Activated naive CD4-positive, alpha-beta T cell treated with Interleukin-2 at 50 U/mL for 16 hours (primary cell): ENCODE results near the gene YOD1.
"Not testable (repeated sequence)": the region's sequence is repeated elsewhere in the genome, so short reads cannot be mapped to it uniquely, and the experiment has no call there.

Experiments used
- DNase-seq: peaks from one replicate; pipeline ENCODE4 v3.0.0-alpha.2; 2020

YOD1 gene

DNA sequence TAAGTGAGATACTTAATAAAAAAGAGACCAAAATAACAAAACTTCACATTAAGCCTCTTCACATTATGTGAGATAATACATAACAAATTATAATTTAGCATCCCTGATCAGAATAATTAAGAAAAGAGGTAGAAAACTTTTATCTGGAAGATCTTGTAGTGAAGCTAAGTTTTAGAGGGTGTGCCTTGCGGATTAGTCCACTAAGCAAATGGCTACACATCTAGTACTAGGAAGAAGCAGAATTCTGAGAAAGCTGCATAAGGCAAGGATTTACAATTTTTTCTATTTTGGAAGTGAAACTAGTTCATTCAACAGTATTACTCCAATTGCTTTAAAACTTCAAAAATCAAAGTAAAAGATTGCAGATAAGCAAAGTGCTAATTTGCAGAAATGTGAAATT lies 3.5 kb downstream of the YOD1 start:
- no peak for DNase-seq

DNA sequence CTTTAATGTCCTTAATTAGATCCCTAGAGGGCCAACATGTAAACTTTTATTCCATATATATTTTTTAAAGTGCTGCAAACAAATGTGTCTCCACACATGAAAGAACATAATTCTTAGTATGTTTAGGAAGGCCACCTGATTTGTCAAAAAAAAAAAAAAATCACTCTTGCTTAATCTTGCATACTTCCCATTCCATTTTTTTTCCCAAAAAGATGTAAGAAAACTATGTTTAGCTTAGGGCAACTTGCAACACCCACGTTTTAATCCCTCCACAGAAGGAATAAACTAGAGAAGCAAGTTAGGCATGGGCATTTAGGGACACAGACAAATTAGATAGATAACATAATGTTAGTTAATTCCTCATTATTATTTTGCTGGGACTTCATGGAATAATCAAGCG lies 5.6 kb downstream of the YOD1 start:
- no peak for DNase-seq

DNA sequence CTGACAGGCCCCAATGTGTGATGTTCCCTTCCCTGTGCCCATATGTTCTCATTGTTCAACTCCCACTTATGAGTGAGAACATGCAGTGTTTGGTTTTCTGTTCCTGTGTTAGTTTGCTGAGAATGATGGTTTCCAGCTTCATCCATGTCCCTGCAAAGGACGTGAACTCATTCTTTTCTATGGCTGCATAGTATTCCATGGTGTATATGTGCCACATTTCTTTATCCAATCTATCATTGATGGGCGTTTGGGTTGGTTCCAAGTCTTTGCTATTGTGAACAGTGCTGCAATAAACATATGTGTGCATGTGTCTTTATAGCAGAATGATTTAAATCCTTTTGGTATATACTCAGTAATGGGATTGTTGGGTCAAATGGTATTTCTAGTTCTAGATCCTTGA lies 9.6 kb downstream of the YOD1 start:
- DNase-seq, result not testable (repeated sequence)

DNA sequence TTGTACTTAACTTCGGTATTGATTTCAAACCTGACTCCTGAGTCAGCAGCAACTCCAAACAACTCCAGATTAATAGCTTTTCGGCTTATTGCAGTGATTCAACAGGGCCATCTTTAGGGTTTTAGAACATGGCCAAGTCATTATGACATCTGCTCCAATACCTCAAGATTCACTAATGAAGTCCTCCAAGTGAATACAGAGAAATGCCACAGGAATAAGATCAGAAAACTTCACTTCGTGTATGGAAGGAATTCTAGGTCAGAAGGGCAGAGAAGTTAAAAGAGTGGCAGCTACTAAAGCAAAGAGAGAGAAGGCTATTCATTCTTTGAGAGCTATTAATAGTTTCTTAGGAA lies 10.9 kb downstream of the YOD1 start:
- no peak for DNase-seq

DNA sequence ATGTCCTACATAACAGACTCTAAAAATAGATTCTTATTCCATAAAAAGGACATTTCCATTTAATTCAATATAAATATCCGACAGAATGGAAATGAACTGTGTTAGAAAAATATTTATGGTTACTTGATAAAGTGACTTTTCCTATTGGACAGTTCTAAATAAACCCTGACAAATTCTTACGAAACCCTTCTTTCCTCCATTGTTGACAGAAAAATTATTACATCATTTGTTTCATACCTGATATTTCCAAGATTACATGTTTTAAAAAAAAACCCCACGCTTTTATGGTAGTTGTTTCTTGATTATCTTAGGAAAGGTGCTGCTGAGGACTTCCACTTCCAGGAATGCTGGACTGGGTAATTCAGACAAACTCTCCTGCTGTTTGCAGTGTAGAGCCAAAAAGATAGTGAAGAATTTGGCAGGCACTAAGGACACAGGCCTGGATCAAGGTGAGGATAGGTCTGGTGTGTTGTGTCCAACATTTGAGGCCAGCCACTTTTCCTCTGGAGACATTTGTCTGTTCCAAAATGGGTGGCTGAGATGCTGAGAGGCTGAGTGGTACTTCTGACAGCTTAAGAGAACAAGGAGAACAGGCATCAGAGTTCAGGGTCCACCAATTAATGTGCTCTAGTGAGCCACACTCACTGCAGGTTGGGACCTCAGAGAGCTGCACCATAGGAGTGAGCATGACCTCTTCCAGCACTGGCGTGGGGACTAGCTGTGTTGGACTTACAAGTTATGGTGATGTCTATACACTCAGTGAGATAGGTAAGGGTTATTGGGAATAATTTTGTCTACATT lies 11.4 kb downstream of the YOD1 start:
- DNase-seq, result no peak

DNA sequence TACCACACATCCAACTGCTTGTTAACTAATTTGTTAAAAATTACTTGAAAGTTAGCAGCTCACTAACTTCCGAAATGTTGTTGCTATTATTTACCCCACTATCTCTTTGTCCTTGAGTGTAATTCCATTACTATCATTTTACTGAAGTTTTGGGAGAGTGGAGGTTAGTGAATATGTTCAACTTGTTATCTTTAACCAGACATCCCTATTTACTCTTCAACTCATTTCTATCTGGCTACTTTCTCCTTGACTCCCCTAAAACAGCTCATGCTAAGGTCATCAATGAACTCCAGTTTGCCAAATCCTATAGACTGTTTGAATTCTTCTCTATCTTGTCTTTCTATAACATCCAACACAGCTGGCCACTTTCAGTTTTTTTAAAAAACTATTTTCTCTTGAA lies 14.1 kb downstream of the YOD1 start:
- no peak for DNase-seq

DNA sequence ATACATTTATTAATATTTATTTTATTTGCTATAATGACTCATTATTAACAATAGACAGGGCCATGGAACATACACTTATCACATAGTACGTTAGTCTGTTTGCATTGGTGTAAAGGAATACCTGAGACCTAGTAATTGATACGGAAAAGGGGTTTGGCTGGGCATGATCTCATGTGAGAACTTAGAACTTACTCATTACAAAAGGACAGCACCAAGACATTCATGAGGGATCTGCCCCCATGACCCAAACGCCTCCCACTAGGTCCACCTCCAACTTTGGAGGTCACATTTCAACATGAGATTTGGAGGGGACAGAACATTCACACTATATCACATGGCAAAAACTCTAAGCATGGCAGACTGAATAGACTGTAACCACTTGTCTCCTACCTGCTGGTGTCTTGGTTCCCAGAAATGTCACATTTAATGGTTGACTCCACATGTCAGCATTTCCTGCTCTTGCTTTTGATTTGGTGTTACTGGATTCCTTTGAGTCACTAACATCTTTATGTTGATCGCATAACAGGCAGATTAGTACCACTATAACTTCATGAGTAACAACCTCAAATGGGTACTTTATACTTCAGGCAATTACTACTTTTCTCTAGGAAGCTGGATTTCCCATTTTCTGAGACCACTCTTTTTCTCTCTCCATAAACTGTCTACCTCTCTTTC lies 15.0 kb downstream of the YOD1 start:
- DNase-seq, result no peak

DNA sequence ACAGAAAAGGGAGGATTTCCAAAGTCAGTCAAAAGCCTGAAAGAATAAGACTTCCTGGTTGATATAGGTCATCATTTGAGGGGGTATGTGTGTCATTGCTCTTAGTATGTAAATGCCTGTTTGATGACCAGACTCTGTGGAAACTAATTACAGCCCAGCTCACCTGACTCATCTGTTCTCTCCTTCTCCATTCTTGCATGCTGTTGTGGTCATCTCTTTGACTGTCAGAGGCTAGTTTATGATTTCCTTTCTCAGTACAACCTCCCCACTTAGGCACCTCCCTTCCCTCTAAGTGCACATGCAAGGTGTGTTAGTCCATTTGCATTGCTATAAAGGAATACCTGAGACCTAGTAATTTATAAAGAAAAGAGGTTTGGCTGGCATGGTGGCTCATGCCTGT lies 16.0 kb downstream of the YOD1 start:
- no peak for DNase-seq

DNA sequence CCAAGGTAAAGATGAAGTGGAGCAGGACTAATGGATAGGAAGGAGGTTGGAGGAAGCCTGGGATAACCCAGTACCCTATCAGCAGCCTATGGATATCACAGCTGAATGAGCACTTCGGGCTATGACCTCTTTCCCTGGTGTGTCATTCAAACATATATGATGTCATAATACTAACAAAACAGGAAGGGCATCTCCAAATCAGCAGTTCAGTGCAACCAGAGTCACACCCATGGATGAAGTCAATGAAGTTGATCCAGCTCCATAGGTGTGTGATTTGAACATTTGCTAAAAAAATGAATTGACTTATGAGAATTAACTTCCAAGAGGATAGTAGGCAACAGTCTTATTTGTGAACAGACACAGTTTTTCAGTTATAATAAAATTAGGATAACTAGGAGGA lies 16.8 kb downstream of the YOD1 start:
- no peak for DNase-seq

DNA sequence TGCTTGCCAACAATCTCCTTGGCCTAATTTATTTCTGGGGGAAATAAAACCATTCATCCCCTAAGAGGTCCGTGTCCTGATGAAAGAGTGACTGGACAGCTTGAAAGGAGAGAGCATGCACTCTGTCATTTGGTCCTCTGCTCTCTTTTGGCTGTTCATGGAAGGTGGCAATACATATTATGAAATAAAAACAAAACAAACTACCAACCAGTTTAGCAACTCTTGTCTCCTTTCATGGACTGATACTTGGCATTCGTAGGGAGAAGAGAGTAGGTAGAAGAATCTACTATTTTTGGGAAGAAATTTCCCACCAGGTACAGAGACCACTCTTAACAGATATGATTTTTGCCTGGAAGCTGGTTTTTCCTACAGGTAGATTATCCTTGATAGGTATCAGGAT lies 17.7 kb downstream of the YOD1 start:
- DNase-seq, result no peak

DNA sequence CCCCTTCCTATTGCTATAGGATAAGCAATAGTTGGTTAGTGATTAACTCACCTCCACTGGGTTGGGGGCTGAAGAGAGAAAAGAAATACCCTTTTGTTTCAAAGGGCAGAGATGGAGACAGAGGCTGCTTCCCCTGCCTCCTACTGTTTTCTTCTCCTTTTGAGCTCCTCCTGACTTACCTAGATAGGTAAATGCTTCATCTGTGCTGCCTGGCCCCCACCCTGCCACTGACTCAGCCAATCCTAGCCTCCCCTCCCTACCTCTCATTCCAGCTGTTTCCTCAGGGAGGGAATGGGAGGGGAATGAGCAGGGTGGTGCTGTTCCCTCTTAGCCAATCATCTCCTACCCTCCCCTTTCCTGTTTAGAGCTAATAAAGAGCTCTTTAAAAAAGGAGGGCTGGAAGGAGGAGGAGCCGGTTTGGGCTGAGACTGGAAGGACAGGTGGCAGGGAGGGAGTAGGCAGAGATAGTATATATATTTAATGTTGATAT lies 18.4 kb downstream of the YOD1 start, which contains the start of gene C1orf116:
Gene C1orf116 (minus strand): TSS at position 229 of the 490 bp plus-strand sequence. CDS start 5,158 bp downstream, outside the sequence.
- DNase-seq, result no peak

DNA sequence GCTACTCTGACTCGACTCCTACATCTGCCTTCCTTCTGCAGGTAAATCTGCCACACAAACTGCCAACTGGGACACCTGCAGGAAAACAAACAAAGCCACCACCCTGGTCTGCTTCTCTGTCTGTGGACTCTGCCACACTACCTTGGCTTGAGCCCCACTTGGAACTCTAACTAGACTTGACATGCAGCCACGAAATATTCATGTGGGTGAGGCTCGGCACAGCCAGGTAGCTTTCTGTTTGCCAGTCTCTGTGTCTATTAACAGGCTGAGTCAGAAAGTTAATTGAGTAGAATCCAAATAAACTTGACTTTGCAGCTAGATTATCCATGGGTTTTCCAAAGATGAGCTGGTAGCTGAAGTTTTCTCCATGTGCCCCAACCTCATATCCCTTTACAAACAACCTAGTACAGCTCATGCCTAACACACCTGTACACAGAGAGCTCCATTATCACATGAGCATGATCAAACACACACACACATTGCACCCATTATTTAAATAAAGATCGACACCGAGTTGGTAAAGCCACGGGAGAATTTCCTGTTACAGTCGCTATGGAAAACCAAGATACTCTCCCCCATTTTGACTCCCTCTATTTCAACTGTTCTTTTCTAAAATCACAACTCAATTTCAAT lies 19.3 kb downstream of the YOD1 start:
- no peak for DNase-seq

DNA sequence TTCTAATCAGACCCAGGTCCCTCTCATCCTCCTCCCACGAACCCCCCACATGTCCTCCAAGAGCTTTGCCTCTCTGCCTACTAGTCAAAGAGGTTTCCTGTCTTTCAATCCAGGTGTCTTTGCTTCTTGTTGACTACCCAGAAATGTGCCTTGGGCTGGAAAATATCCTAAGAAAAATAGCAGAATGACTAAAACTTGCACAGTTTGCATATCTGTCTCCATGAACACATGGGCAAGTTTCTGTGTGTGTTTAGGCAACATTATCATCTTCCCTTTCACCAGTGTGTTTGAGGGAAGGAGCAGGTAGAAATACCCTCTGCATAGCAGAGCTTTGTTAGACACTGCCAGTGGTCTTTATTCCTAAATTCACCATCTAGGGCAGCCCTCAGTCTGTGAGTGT lies 20.0 kb downstream of the YOD1 start:
- no peak for DNase-seq

DNA sequence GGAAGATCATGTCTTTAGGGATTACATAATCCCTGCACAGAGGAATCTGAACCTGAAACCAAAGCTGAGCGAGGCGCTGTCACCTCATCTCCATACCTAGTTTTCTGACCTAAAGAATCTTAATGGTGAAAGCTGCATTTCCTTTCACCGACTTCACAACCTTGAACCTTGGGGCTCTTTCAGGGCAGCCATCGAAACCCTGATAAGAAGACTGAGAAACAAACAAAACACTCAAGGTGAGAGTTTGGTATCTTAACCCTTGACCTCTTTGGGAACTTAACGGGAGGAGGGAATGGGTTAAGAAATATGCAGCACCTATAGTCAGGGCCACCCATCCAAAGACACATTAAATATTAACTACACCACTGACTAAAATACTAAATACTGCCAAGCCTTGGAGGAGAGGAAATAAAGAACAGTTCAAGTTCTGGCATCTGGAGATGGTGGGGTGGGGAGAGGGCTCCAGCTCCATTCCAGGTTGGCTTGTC lies 20.4 kb downstream of the YOD1 start:
- no peak for DNase-seq

DNA sequence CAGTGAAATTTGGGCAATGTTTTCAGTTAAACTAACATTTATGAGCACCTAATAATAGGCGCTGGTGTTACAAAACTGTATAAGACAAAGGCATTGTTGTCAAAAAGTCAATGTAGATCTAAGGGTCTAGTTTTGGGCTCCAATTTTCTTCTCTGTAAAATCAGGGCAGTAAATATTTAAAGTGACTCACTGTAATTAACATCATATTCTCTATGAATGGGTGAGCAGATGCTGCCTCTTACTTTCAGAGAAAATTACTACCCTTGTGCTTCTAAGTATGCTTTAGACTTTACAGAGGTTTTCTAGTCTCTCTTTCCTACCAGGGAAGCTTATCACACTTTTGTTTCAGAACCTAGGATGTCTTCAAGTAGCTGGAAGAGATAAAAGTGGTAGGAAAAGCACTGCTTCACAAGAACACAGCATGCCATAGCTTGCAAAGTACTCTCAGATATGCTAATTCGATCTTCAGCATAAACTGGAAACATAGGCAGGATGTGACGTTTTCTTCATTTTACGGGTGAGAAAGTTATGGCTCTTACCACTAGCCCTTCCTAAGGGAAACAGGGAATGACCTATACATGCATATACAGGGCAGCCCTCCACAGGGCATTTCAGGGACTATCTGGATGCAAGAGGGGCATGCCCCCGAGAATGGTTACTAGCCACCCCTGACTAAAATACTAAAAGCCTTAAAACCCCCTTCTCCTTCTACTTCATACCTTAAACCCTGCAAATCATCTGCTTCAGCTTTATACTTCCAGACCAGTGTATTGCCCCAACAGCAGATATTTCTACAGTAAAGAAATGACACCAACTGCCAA lies 21.1 kb downstream of the YOD1 start:
- DNase-seq, result no peak

DNA sequence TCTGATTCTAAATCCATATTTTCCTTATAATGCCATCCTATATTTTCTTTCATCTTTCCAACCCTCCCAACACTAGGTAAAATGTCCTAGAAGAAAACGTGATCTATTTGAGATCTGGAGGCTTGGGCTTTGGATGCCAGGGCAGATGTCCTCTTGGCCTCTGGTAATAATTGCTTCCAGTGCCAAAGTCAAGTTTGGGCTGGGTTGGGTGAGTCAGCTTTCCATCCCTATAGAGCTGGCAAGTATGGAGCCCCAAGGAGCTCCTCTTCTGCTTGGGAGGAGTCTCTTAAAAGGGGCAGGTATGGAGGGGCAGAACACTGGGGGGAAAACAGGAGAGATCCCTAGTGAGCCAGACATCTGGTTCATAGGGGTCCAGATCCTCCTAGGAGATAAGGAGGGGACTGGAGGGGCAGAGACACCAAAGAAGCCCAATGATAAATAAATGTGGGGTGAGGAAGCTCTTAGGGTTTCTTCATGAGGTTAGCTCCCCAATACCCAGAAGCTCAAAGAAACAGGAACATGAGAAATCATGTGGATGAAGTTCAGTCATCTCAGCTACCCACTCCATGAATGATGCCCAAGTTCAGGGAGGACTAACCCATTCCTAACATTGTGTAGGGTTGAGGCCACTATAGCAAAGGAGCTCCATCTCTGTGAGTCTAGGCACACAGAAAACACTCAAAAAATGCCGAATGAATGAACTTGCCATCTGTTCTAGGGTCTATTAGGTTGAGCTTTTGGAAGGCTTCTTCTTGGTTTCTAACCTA lies 21.9 kb downstream of the YOD1 start:
- no peak for DNase-seq

DNA sequence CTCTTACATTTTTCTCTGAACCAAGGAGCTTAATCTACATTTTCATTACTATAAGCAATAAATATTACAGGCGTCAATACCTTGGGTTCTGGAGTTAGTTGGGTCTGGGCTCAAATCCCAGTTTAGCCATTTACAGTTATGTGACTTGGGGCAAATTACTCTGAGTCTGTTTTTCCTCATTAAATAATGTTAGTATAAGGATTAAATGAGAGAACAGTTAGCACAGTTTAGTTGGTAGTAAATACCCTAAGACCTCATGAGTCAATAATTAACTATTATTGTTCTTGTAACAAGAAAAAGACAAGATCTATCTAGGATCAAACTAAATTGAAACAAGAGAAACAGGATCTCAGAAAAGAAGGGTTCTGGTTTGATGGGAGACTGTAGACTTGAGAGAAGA lies 23.1 kb downstream of the YOD1 start:
- no peak for DNase-seq

DNA sequence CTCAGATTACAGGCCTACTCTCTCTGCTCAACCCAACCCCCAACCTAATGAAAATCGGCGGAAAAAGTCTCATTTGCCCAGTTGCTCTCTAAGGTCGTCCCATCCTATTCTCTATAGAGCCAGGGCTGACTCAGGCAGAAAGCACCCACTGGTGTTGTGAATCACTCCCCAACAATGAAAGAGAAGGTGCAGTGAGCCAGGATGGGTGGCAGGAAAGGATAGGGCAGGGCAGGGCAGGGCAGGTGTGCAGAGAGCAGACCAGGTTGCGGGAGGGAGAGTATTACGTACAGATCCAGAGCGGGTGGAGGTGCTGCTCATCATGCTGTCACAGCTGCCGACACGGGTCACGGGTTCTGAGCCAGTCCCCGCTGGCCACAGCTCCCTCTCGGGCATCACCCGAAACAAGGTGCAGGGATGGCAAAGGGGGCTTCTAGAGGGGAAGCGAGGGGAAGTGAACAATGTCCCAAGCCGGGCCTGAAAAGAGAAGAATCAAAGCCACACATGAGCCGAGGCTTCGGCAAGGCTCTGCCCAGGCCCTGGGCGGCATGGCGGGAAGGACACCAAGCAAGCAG lies 23.7 kb downstream of the YOD1 start:
- DNase-seq, result no peak

DNA sequence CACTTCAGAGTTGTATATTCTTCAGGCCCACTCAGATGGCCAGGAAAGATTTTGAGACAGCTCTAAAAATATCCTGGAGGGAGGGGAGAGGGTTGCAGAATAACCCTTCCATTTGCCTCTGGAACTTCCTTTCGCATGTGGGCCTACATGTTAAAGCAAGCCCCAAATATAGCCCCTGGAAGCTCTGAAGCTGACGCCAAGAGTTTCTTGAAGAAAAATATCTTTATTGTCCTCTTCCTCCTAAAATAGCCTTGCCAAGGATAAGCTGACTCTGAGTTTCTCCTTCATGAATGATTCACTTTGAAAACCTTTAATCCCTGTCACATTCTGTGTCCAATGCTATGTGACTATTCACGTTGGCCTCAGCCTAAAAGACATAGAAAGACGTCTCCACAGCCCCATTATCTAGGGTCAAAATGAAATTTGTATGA lies 24.9 kb downstream of the YOD1 start:
- DNase-seq, result no peak

DNA sequence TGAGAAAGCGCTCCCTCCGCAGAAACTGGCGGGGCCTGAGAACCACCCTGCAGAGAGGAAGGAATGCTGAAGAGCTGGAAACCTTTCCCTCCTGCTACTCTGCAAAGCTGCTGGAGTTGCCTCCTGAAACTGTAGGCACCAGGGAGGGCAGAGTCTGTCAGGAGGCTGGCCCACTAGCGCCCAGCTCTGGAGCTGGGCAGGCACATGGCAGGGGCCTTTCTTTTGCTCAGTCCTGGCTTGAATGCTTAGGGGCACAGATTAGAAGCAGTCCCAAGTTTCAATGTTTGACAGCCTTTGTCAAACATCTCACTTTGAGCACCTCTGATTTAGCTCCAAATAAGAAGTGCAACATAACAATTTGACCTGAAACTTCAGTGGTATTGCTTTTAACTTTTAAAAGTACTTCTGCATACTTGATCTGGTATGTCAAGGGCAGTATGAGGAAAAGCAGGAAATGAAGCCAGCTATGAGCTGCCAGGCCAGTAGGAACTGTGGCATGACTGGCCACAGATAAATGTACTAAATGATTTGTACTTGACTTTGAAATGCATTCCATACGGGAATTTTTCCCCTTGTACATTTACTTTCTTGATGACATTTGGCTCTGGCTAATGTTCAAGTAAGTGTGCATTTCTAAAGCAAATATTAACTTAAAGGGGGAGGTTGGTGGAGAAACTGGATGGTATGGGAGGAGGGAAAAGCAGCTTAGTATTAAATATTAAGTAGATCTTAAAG lies 25.7 kb downstream of the YOD1 start:
- DNase-seq, result no peak
